GM04503 (cell line): ENCODE results near the gene MATCAP1.

Experiments used
- DNase-seq: peaks from one replicate; pipeline ENCODE4 v3.0.0-alpha.2; 2012; ENCODE audit warnings: low read depth

Gene MATCAP1

DNA sequence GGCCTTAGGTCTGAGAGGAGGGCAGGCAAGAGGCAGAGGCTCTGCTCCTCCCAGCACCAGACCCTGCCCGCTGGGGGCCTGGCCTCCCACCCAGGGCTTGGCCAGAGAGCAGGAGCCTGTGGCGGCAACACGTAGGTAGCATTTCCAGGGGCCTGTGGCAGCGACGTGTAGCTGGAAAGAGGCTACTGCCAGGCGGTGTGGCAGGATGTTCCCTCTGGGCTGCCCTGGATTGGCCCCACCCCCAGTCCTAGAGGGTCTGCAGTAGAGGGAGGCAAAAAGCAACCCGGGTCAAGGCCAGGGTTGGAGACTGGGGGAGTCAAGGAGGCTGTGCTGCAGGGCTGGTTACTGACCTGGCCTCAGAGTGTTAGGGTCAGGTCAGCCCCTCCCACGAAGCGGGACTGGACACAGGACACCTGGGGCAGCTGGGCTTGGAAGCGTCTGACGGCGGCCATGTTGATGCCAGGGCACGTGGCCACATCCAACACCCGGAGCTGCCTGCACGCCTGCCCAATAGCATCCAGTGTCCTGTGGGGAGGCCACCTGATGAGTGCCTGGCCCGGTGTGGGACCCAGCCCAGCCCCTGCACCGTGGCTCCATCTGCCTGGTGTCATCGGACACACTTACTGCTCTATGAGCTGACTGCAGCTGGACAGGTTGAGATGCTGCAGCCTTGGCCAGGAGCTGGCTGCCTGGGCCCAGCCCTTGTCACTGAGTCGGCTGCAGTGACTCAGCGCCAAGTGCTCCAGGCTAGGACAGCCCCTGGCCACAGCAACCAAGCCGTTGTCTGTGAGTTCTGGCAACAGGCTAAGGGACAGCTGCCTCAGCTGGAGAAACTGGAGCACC is 23.7 kb upstream of the MATCAP1 start:
- DNase-seq, result no peak

DNA sequence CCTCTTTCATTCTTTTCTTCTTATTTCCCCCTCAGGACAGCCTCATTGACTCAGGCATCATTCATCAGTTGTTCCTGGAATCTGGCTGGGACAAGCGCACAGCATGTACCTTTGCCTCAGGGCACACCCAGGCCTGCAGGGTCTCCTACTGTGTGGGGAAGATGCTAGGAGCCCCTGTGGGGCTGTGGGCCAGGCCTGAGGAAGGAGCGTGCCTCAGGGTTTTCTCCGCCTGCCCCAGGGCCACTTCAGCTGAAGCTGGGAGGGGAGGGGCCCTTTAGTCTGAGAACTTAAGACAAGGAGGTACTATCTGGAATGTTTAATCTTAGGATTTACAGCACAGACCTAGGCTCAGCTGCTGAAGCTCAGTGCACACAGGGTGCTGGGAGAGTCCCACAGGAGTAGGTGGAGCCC is 23.1 kb upstream of the MATCAP1 start:
- DNase-seq, result no peak

DNA sequence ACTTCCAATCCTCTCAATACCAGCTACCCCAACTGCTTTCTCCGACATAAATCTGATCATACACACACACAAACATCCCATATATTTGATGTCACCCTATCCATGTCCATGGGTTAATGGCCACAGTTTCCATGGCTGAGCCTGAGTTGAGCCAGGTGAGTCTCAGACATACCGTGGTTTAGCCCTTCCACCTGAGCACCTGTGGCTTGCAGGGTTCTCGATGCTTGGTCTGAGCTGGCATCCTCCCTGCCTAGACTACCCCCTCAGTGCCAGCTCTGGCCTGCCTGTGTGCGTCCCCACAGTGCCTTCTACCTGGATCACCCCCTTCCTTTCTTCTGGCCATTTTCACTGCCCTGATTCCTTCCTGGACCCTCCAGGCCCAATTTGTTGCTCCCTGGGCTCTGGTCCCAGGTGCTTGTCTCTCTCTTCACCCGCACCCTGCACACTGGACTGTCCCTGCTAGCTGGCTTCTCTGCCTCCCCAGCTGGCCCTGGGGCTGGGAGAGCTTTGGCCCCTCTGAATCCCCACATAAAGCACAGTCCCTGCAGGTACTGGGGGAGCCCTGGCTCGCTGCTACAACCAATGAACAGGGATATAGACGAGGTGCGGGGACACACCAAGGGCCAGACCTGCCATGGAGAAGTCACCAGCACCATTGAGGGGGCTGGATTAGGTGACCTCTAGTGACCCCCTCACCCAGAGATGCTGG is 22.5 kb upstream of the MATCAP1 start:
- DNase-seq, result no peak

DNA sequence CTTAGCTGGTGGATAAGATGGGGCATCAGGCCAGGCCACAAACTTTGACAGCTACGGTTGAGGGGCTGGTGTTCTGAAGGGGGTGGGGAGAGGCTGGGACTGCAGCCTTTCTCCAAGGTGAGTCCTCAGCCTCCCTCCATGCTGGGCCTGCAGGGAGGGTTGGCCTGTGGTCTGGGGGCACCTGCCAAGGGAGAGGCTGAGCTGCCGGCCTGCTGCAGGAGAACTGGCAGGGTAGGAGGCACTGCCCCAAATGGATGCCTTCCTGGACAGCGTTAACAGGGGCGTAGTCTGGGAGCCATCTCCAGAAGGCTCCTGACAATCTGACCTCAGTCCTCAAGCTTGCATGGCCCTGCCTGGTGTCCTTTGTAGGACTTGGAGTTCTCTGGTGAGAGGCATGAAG is 20.3 kb upstream of the MATCAP1 start:
- DNase-seq, result no peak

DNA sequence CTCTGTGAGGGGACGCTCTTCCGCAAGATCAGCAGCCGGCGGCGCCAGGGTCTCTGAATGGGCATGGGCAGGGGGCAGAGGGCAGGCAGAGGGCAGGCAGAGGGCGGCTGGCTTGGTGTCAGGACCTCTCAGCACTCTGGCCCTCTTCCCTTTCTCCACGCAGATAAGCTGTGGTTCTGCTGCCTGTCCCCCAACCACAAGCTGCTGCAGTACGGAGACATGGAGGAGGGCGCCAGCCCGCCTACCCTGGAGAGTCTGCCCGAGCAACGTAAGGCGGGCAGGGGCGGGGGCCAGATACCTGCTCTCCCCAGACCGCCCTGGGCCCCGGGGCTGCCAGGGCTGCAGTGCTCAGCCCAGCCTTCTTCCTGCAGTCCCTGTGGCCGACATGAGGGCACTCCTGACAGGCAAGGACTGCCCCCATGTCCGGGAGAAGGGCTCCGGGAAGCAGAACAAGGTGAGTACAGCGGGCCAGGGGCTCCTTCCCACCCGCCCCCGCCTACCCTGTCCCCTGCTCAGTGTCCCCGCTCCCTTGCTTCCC is 19.3 kb upstream of the MATCAP1 start:
- no peak for DNase-seq

DNA sequence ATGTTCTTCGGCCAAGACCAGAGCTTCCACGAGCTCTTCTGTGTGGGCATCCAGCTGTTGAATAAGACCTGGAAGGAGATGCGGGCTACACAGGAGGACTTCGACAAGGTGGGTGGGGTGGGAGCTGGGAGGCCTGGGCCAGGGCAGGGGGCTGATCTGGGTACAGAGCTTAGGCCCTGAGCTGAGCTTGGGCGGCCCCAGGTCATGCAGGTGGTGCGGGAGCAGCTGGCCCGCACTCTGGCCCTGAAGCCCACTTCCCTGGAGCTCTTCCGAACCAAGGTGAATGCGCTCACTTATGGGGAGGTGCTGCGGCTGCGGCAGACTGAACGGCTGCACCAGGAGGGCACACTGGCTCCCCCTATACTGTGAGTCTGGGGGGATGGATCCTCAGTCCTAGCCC is 18.7 kb upstream of the MATCAP1 start:
- DNase-seq, result no peak

DNA sequence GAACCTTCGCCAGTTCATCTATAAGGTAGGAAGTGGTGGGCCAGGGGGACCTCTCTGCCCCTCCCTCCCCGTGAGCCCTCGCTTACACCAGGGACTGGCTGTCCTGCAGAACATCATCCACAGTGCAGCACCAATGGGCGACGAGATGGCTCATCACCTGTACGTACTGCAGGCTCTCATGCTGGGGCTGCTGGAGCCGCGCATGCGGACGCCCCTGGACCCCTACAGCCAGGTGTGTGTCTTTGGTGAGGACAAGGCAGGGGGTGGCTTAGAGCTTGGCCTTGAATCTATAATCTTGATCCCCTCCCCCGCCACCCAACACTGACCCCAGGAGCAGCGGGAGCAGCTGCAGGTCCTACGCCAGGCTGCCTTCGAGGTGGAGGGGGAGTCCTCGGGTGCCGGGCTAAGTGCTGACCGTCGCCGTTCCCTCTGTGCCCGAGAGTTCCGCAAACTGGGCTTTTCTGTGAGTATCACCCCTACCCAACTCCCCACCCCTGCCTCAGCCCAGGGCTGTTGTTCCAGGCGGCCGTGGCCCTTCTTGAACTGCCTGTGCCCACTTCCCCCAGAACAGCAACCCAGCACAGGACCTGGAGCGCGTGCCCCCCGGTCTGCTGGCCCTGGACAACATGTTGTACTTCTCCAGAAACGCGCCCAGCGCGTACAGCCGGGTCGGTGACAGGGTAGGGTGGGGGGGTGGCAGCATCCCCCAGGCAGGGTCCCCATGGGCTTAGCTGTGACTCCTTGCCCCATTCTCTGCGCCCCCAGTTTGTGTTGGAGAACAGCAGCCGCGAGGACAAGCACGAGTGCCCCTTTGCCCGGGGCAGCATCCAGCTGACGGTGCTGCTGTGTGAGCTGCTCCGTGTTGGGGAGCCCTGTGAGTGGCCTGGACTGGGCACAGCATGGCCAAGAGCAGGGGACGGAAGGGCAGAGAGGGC is 17.9 kb upstream of the MATCAP1 start:
- DNase-seq, result no peak

DNA sequence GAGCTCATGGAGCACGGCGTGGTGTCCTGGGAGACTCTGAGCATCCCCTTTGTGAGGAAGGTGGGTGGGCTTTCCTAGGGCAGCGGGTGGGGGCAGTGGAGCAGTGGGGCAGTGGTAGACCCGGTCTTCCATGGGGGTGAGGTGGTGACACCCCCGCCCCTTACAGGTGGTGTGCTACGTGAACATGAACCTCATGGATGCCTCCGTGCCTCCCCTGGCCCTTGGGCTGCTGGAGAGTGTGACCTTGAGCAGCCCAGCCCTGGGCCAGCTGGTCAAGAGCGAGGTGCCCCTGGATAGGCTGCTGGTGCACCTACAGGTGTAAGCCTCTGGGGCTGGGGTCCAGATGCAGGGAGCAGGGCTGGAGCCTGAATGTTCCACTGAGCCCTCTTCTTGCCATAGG is 16.7 kb upstream of the MATCAP1 start:
- DNase-seq, result no peak

DNA sequence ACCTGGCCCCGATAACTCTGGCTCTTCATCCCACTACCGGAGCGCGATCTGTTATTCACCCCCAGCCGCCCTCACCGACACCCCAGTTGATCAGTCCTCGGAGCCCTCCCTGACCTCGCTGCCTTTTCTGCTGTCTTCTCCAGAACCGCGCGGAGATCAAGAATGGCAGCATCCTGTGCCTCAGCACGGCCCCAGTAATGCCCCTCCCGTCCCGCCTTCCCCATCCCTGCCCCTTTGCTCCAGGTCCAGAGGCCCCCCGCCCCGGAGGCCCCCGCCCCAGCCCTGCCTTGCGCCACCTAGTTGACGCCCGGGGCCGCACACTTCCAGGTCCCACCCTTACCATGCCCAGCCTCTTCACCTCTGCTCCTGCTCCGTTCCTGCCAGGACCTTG is 16.0 kb upstream of the MATCAP1 start:
- no peak for DNase-seq

DNA sequence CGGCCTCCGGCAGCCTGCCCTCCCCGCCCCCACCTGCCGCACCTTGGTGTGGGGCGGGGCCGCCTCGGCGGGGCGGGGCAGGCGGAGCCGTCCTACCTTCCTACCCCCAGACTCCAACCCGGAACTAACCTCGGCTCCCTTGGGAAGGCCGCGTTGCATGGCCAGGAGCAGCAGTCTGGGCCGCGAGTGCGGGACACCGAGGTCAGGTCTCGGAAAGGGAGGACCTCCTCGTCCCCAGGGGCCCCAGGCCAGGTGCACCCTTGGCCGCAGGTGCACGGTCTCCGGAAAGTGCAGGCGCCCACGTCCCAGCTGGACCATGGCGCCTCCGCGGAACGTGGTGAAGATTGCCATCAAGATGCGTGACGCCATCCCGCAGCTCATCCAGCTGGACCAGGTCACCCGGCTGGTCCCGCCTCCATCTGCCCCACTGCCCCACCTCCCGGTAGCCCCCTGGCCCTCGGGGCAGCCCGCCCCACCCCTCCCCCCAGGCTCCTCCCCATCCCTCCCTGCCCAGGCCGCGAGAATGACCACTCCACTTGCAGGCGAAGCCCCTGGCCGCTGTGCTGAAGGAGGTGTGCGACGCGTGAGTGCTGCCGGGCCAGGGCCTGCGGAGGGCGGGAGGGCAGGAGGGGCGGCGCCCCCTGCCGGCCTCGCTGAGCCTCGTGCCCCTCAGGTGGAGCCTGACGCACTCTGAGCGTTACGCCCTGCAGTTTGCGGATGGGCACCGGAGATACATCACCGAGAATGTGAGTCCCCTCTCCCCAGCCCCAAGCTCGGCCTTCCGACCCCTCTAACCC is 15.4 kb upstream of the MATCAP1 start, which contains the start of gene ELMO3:
Gene ELMO3, plus strand, starts transcription at position 121 of the 797 bp plus-strand sequence. Its CDS starts 196 bp downstream, at position 317.
- DNase-seq, result no peak

DNA sequence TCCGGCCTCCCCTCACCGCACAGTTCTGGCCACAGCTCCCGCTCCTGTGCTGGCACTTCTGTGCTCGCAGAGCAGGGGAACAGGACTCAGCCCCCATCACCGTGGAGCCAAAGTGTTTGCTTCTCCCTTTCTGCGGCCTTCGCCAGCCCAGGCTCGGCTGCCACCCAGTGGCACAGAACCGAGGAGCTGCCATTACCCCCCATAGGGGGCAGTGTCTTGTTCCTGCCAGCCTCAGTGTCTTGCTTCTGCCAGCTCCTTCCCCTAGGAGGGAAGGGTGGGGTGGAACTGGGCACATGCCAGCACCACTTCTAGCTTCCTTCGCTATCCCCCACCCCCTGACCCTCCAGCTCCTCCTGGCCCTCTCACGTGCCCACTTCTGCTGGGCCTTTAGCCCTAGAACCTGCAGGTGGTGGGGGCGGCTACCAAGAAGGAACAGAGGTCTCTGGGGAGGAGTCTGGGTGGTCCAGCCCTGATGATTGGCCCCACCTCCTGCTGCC is 14.5 kb upstream of the MATCAP1 start:
- no peak for DNase-seq

DNA sequence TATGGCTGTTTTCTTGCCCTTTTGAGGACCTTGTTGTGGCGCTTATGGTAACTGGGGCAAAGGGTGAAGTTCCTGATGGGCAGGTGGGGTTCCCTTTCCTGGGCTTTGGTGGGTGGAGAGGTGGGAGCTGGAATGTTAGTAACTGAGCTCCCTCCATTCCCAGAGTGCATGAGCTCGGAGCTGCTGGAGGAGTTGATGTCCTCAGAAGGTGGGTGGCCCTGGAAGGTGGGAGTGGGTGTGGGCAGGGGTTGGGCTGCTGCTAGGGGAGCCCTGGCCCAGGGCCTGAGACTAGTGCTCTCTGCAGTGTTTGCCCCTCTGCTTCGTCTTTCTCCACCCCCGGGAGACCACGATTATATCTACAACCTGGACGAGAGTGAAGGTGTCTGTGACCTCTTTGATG is 13.9 kb upstream of the MATCAP1 start:
- DNase-seq, result no peak

DNA sequence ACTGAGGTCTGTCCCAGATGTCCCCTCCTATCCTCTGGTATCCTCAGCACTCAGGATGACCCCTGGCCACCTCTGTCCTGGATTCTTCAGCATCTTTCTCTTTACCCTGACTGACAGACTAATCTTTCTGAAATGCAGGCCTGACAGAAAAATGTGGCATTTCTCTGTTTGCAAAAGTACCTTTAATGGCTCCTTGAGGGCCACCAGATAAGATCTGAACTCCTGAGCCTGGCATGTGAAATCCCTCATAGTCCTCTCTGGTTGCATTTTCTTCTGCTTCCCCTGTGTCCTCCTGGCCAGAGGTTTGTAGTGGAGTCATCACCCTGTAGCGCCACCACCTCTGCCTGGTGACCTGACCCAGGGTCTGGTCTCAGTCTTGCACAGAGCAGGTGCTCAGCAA is 13.1 kb upstream of the MATCAP1 start:
- DNase-seq, result no peak

DNA sequence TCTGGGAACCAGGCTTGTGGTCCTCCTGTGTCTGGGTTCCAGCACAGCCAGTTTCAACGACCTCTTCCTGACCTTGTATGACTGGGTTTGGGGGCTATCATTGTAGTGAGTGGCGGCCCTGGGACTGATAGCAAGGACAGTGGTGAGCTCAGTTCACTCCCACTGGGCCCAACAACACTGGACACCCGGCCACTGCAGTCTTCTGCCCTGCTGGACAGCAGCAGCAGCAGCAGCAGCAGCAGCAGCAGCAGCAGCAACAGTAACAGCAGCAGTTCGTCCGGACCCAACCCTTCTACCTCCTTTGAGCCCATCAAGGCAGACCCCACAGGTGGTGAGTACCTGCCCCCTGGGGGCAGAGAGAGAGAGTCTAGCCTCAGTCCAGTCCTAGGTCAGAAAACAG is 11.9 kb upstream of the MATCAP1 start:
- DNase-seq, result no peak

DNA sequence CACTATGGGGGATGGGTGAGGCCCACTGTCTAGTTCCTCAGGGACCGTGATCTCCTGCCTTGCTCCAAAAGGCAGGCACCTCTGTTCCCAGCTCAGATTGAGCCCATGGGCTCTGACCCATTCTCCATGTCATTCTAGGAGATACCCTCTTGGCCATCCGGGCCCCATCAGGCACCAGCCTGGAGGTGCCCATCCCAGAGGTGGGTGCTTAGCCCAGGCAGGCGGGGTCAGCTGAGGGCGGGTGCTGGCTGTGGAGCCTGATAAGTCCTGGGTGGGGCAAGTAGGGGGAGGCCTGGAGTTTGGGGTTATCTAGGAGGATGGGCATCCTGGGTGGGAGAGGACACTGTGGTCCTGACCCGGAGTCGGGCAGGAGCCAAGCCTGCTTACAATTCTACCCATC is 10.5 kb upstream of the MATCAP1 start:
- DNase-seq, result no peak

DNA sequence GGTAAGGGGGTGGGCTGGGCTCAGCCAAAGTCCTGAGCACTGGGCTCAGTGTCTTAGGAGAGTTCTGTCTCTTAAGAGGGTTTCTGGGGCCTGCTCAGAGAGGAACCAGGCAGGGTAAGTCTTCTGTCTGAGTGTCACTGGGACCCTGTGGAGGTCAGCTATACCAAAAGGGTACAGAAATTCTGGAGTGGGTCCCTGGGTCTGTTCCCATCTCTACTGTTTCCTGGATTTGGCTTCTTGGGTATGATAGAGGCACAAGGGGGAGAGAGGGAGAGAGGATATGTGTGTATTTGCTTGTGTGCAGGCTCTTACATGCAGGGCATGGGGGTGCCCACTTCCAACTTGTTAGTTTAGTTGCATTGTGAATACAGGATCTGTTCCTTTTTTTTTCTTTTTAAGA is 9.8 kb upstream of the MATCAP1 start:
- DNase-seq, result no peak

DNA sequence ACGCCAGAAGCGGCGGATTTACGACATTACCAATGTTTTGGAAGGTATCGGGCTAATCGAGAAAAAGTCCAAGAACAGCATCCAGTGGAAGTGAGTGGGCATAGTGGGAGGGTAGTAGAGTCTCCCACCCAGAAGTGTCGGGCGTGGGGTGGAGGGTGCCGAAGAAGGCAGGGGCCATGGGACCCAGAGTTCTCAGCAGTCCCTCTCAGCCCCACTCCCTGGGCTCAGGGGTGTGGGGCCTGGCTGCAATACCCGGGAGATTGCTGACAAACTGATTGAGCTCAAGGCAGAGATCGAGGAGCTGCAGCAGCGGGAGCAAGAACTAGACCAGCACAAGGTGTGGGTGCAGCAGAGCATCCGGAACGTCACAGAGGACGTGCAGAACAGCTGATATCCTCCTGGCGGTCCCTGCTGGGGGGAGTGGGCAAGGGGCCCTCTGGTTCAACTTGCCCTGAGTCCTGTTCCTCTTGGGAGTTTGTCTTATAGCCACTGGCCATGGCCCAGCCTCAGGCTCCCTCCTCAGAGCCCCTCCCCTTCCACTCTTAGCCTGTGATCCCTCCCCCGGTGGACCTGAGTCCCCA is 9.1 kb upstream of the MATCAP1 start:
- no peak for DNase-seq

DNA sequence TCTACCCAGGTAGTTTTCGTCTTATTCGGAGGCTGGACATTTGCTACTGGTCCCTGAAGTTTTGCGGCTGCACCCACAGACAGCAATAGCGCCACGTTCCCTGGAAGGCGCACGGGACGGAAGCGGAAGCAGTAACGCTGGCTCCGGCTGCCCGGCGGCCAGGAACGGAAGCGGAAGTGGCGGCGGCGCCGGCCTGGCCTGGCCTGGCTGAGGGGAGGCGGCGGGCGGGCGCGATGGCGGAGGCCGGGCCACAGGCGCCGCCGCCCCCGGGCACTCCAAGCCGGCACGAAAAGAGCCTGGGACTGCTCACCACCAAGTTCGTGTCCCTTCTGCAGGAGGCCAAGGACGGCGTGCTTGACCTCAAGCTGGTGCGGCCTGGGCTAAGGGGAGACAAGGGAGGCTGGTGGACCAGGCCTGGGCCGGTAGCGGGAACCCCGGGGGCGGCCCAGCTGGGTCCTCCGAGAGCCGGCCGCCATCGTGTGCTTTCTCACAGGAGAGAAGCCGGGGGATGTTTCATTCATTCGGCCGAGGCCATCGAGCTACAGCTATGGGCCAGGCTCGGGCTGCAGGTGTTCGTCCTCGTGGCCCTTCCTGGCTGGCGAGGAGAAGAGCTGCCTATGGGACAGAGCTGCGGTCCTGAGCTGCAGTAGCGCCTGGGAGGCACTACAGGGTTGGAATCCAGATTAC is 8.4 kb upstream of the MATCAP1 start, which contains the start of gene E2F4:
Gene E2F4, plus strand, starts transcription at position 161 of the 687 bp plus-strand sequence. Its CDS starts 73 bp downstream, at position 234.
- peak; percentile 42 for DNase-seq

DNA sequence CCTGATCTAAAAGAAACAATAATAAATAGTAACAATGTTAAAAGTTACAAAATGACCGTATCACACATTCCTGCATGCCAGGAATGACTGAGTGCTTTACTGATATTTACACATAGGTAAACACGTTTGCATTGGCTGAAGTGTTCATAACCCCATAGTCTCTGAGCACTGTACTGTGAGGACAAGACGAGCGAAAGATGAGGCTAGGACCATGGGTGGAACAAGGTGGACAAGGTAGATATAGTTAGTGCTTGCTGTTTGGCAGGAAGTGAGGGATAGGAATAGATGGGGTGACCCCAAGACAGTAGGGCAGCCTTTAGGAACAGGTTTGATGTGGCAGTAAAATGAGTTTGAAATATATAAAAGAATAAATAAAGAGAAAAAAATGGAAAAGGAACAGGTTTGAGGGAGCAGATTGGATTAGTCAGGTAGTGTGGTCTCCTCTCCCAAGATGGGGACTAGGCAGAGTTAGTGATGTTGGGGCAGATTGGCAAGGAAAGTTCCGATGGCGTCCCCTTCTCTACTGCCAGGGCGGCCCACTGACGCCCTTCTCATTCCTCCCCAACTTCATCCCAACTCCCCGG is 7.7 kb upstream of the MATCAP1 start:
- no peak for DNase-seq
